ENCODE data around the gene MYO1D. TPM values are rescaled to one million over a fixed set of nuclear protein-coding genes. Genes with fewer than 3 reads are reported as not detected.

The MYO1D gene
- total RNA-seq, 2 donors from 2014 or later = 42.9 to 43.7 TPM

- no peak overlapping the region for H3K27ac Mint-ChIP-seq
- WGBS, 2 experiments (ENCODE audit: insufficient coverage in 1 of 2, insufficient read length in 1 of 2) = 82 to 92% methylated on average over 3 of the region's 3 CpGs
- no peak overlapping the region for H3K27ac ChIP-seq (ENCODE audit: low read depth, low read length)
Measured at GRCh38 chr17:32855620-32856019, 21.3 kb downstream of the MYO1D start.

DNA sequence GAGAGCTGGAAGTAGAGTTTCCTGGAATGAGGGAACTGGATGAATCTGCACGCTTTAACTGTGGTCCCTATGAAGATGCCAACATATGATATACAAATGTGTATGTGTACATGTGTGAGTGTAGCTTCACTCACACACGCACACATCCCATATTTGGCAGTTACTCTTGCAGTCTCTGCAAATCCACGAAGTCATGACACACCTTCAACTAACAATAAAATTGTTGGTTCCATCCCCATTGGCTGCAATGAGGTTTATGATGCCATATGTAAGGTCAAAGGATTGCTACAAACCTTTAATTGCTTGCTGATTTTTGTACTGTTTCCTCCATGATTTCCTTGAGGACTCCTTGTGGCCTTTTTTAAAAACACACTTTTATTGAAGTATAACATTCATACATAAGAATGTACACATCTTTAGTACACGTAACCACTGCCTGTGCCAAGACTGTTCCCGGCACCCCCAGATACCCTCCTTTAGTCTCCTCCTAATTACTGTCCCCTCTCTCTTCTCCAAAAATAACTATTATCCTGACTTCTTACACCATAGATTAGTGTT, 22.0 kb downstream of the MYO1D start:
- Mint-ChIP-seq H3K4me3 (no peak overlapping the region), H3K9me3 (no peaks in the 10 kb centered on the region), H3K36me3 (ENCODE audit: low read depth) (peaks cover 2% of the 10 kb centered on the region), H3K4me1 (peaks cover 18% of the 10 kb centered on the region), H3K27ac (no peak overlapping the region), H3K27me3 (ENCODE audit: insufficient read depth) (no peaks in the 10 kb centered on the region)
- 60 to 89% methylated on average over 1 to 5 of the region's 5 CpGs for WGBS, 2 experiments (ENCODE audit: insufficient coverage in 1 of 2, insufficient read length in 1 of 2)
- H3K9me3 ChIP-seq (ENCODE audit: control insufficient read depth, low read length) = no peaks in the 10 kb centered on the region
- H3K4me1 ChIP-seq (ENCODE audit: control insufficient read depth, insufficient read depth, low read length) = peaks cover 4% of the 10 kb centered on the region
- H3K36me3 ChIP-seq (ENCODE audit: control insufficient read depth, insufficient read depth, low read length) = no peaks in the 10 kb centered on the region
- no peak overlapping the region for H3K4me3 ChIP-seq (ENCODE audit: low read length)
- no peak overlapping the region for H3K9ac ChIP-seq (ENCODE audit: extremely low read depth, low read length, poor library complexity, severe bottlenecking)
- no peak for DNase-seq
- no peaks in the 10 kb centered on the region for H3K27me3 ChIP-seq (ENCODE audit: control insufficient read depth, insufficient read depth, low read length, poor library complexity, severe bottlenecking)
- no peak overlapping the region for H3K27ac ChIP-seq (ENCODE audit: low read depth, low read length)
- TF ChIP-seq, protein P1, sequence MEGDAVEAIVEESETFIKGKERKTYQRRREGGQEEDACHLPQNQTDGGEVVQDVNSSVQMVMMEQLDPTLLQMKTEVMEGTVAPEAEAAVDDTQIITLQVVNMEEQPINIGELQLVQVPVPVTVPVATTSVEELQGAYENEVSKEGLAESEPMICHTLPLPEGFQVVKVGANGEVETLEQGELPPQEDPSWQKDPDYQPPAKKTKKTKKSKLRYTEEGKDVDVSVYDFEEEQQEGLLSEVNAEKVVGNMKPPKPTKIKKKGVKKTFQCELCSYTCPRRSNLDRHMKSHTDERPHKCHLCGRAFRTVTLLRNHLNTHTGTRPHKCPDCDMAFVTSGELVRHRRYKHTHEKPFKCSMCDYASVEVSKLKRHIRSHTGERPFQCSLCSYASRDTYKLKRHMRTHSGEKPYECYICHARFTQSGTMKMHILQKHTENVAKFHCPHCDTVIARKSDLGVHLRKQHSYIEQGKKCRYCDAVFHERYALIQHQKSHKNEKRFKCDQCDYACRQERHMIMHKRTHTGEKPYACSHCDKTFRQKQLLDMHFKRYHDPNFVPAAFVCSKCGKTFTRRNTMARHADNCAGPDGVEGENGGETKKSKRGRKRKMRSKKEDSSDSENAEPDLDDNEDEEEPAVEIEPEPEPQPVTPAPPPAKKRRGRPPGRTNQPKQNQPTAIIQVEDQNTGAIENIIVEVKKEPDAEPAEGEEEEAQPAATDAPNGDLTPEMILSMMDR (conservative IDR thresholded peaks at IDR 0.05) = peak; percentile 16

More at GRCh38 chr17:32855620-32856019, 21.3 kb downstream of the MYO1D start:
- H3K9ac ChIP-seq (ENCODE audit: extremely low read depth, low read length, poor library complexity, severe bottlenecking) = no peak overlapping the region
- H3K27me3 ChIP-seq (ENCODE audit: control insufficient read depth, insufficient read depth, low read length, poor library complexity, severe bottlenecking) = no peaks in the 10 kb centered on the region
- H3K4me3 ChIP-seq (ENCODE audit: low read length) = no peak overlapping the region
- TF ChIP-seq, protein P1 (conservative IDR thresholded peaks at IDR 0.05) = no peak
- Mint-ChIP-seq H3K4me1 (peaks cover 25% of the 10 kb centered on the region), H3K9me3 (no peaks in the 10 kb centered on the region), H3K36me3 (ENCODE audit: low read depth) (peaks cover 2% of the 10 kb centered on the region), H3K27me3 (ENCODE audit: insufficient read depth) (no peaks in the 10 kb centered on the region), H3K4me3 (no peak overlapping the region)
- DNase-seq = no peak
- peaks cover 11% of the 10 kb centered on the region for H3K4me1 ChIP-seq (ENCODE audit: control insufficient read depth, insufficient read depth, low read length)
- no peaks in the 10 kb centered on the region for H3K9me3 ChIP-seq (ENCODE audit: control insufficient read depth, low read length)
- H3K36me3 ChIP-seq (ENCODE audit: control insufficient read depth, insufficient read depth, low read length) = no peaks in the 10 kb centered on the region

DNA sequence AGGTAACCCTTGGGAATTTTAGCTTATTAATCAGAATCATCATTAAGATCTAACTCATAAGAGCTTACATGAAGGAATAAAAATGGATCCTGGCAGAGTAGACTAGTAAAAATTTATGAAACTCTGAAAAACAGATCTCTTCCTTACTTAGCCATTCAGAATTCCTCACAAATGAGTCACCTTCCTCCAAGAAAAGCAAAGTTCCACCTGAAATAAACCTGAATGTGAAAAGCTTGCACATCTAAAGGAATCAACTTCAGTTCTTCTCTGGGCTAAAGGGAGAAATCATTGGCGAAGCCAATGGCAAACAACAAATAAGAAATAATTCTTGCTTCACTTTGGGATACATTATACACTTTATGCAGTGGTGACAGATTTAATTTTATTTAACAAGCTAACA, 22.7 kb downstream of the MYO1D start:
- no peak overlapping the region for H3K4me3 Mint-ChIP-seq
- TF ChIP-seq, protein P1 (conservative IDR thresholded peaks at IDR 0.05) = no peak
- DNase-seq = no peak
- H3K9me3 ChIP-seq (ENCODE audit: control insufficient read depth, low read length) = no peaks in the 10 kb centered on the region
- H3K9ac ChIP-seq (ENCODE audit: extremely low read depth, low read length, poor library complexity, severe bottlenecking) = no peak overlapping the region
- no peaks in the 10 kb centered on the region for H3K27me3 ChIP-seq (ENCODE audit: control insufficient read depth, insufficient read depth, low read length, poor library complexity, severe bottlenecking)
- H3K4me3 ChIP-seq (ENCODE audit: low read length) = no peak overlapping the region
- peaks cover 2% of the 10 kb centered on the region for H3K4me1 ChIP-seq (ENCODE audit: control insufficient read depth, insufficient read depth, low read length)
- peaks cover 2% of the 10 kb centered on the region for H3K36me3 Mint-ChIP-seq (ENCODE audit: low read depth)
- H3K9me3 Mint-ChIP-seq = no peaks in the 10 kb centered on the region
- peaks cover 13% of the 10 kb centered on the region for H3K4me1 Mint-ChIP-seq
- 86% methylated on average over 1 of the region's 1 CpG; no CpG with 5 or more reads in 1 of the 2 experiments for WGBS, 2 experiments (ENCODE audit: insufficient coverage in 1 of 2, insufficient read length in 1 of 2)
- no peak overlapping the region for H3K27ac ChIP-seq (ENCODE audit: low read depth, low read length)
- H3K36me3 ChIP-seq (ENCODE audit: control insufficient read depth, insufficient read depth, low read length) = no peaks in the 10 kb centered on the region
- H3K27ac Mint-ChIP-seq = no peak overlapping the region
- H3K27me3 Mint-ChIP-seq (ENCODE audit: insufficient read depth) = no peaks in the 10 kb centered on the region
